OCI-LY7 (cell line): ENCODE data around the gene MKI67. TPM values are rescaled to one million over a fixed set of nuclear protein-coding genes. Genes with fewer than 3 reads are reported as not detected.

ENCODE experiments used
- BruUV-seq: library from RNA; stranded (reverse); fragments of 400-500 nt; replicated peaks from 2 replicates; lab custom pipeline; 2021; lab: Mats Ljungman, UMichigan
- CTCF ChIA-PET: fragments of 300-600 bp; sonication (Branson Sonifier 250); formaldehyde crosslinking; loops from one replicate; lab custom pipeline; 2022; ENCODE audit warnings: antibody characterized with exemption; ENCODE audit not compliant: unreplicated experiment; lab: Charles Lee
- POLR2A ChIA-PET: fragments of 300-600 bp; sonication (Branson Sonifier 250); formaldehyde crosslinking; loops from one replicate; lab custom pipeline; 2022; ENCODE audit warnings: antibody characterized with exemption; lab: Charles Lee
- DNase-seq: peaks from one replicate; pipeline ENCODE4 v3.0.0-alpha.2; 2015; ENCODE audit warnings: low spot score
- H2AFZ ChIP-seq: fragments of 200-600 bp; sonication (generic), shearing (Covaris generic); 2 replicates; pipeline ENCODE4 v1.6.1; 2014; ENCODE audit warnings: mild to moderate bottlenecking, antibody characterized with exemption, low read length, moderate library complexity
- H3K27ac ChIP-seq: fragments of 200-600 bp; sonication (generic); 2 replicates; pipeline ENCODE4 v1.5.1; 2014; ENCODE audit warnings: mixed run types, low read depth, mild to moderate bottlenecking, moderate library complexity, low read length, inconsistent platforms; ENCODE audit not compliant: poor library complexity, severe bottlenecking
- H3K36me3 ChIP-seq: fragments of 200-600 bp; sonication (generic); 2 replicates; pipeline ENCODE4 v1.6.1; 2014; ENCODE audit warnings: mild to moderate bottlenecking, antibody characterized with exemption, low read length, moderate library complexity, mixed read lengths; ENCODE audit not compliant: insufficient read depth
- H3K4me1 ChIP-seq: fragments of 200-600 bp; sonication (generic); 2 replicates; pipeline ENCODE4 v1.5.1; 2014; ENCODE audit warnings: mild to moderate bottlenecking, low read length; ENCODE audit not compliant: insufficient read depth, poor library complexity, severe bottlenecking
- H3K4me2 ChIP-seq: fragments of 200-600 bp; sonication (generic); 2 replicates; pipeline ENCODE4 v1.6.1; 2014; ENCODE audit warnings: mild to moderate bottlenecking, low read length
- H3K4me3 ChIP-seq: fragments of 200-600 bp; sonication (generic); 2 replicates; pipeline ENCODE4 v1.5.1; 2014; ENCODE audit warnings: mild to moderate bottlenecking, low read depth, low read length; ENCODE audit not compliant: poor library complexity, severe bottlenecking
- H3K79me2 ChIP-seq: fragments of 200-600 bp; sonication (generic); 2 replicates; pipeline ENCODE4 v1.6.1; 2016; ENCODE audit warnings: low read depth, mild to moderate bottlenecking, low read length, moderate library complexity, mixed read lengths; ENCODE audit not compliant: insufficient read depth
- H3K9me2 ChIP-seq: fragments of 200-600 bp; sonication (generic); 2 replicates; pipeline ENCODE4 v1.6.1; 2016; ENCODE audit warnings: mild to moderate bottlenecking, low read length, mixed read lengths; ENCODE audit not compliant: insufficient read depth
- H3K9me3 ChIP-seq: fragments of 200-600 bp; sonication (generic); 2 replicates; pipeline ENCODE4 v1.6.1; 2014; ENCODE audit warnings: mild to moderate bottlenecking, mixed run types, low read length, mixed read lengths
- H4K20me1 ChIP-seq: fragments of 200-600 bp; sonication (generic); 2 replicates; pipeline ENCODE4 v1.6.1; 2014; ENCODE audit warnings: mild to moderate bottlenecking, antibody characterized with exemption, low read length, moderate library complexity, mixed read lengths; ENCODE audit not compliant: insufficient read depth
- EZH2phosphoT487 ChIP-seq: fragments of 200-600 bp; sonication (generic); IDR thresholded peaks from 2 replicates; pipeline ENCODE4 v1.6.1; 2018; ENCODE audit warnings: low read depth, borderline replicate concordance, mild to moderate bottlenecking, mixed run types, antibody characterized with exemption, low read length, moderate library complexity, mixed read lengths
- intact Hi-C: fragments of 100-400 bp; cut with micrococcal nuclease; formaldehyde crosslinking; loops from one replicate; pipeline ENCODE4 v1.10.0; 2022; ENCODE audit not compliant: unreplicated experiment
- total RNA-seq, 2 experiments: library from RNA; depleted of rRNA in 1 of 2; stranded (reverse); fragments of >200 nt in 1 of 2; shearing (Covaris generic) in 1 of 2; gene quantifications; 2 replicates each; pipeline ENCODE4 v1.2.3, GENCODE V29; 2014 to 2022
- TF ChIP-seq, protein P1 (sequence below): fragments of 200-600 bp; sonication (generic); conservative IDR thresholded peaks from 2 replicates; pipeline ENCODE4 v1.5.1; 2014; ENCODE audit warnings: mild to moderate bottlenecking, antibody characterized with exemption, low read length, moderate library complexity, mixed read lengths

The MKI67 gene
- total RNA-seq, 2 experiments from 2014 or later: 139 to 192 TPM

DNA sequence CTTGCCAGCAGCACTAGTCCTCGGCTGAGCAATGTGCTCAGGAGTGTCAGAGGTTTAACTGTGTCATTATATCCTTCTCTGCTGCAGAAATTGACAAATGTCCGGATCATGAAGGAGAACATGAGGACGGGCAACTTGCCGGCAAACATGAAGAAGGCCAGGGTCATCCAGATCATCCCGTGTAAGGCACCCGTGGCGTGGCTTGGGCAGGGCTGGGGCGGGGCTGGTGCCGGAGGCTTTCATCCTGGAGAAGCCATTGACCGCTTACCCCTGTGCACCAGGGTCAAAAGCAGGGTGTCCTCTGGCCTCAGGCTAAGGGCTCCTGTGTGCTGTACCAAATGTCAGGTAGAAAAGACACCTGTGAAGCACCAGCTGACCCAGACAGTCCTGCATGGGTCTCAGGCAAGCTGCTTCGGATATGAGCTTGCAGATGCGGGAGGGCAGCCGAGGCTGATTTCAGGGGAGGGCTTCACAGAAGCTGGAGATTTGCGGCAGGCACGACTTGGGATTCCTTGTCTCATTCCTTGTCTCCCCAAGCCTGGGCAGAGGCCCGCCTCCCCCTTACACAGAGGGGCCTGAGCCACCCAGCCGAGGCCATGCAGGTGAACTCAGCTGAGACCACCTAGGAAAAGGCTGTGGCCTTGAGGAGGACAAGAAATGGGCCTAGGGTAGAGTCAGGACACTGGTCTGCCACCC lies 55.4 kb downstream of the MKI67 start:
- no peaks in the 10 kb centered on the region for H3K9me2 ChIP-seq
- CTCF ChIA-PET: no interaction called here
- H3K4me3 ChIP-seq: no peak overlapping the region
- DNase-seq: no peak
- no TSS peak for BruUV-seq
- no peak for TF ChIP-seq EZH2phosphoT487
- TF ChIP-seq, protein P1, sequence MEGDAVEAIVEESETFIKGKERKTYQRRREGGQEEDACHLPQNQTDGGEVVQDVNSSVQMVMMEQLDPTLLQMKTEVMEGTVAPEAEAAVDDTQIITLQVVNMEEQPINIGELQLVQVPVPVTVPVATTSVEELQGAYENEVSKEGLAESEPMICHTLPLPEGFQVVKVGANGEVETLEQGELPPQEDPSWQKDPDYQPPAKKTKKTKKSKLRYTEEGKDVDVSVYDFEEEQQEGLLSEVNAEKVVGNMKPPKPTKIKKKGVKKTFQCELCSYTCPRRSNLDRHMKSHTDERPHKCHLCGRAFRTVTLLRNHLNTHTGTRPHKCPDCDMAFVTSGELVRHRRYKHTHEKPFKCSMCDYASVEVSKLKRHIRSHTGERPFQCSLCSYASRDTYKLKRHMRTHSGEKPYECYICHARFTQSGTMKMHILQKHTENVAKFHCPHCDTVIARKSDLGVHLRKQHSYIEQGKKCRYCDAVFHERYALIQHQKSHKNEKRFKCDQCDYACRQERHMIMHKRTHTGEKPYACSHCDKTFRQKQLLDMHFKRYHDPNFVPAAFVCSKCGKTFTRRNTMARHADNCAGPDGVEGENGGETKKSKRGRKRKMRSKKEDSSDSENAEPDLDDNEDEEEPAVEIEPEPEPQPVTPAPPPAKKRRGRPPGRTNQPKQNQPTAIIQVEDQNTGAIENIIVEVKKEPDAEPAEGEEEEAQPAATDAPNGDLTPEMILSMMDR: no peak
- peaks cover 12% of the 10 kb centered on the region for H3K4me1 ChIP-seq
- no peak overlapping the region for H2AFZ ChIP-seq
- intact Hi-C loops: no loop called here
- no peaks in the 10 kb centered on the region for H4K20me1 ChIP-seq
- H3K36me3 ChIP-seq: peaks cover 29% of the 10 kb centered on the region
- POLR2A ChIA-PET: no interaction called here
- H3K27ac ChIP-seq: no peak overlapping the region
- no peaks in the 10 kb centered on the region for H3K79me2 ChIP-seq
- H3K4me2 ChIP-seq: no peak overlapping the region
- no peaks in the 10 kb centered on the region for H3K9me3 ChIP-seq

DNA sequence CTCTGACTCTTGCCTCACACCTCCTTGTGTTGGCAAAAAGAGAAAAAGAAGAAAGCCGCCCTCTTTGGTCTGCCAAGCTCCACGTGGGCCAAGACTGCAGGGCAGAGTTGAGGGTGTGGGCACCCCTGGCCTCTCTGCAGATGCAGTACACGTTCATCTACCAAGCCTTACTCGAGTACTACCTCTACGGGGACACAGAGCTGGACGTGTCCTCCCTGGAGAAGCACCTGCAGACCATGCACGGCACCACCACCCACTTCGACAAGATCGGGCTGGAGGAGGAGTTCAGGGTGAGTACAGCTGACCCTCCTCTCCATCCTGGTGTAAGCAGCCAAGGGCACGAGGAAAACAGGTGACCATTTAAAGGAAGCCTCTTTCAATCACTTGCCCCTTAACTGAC lies 56.1 kb downstream of the MKI67 start:
- no peak overlapping the region for H3K4me3 ChIP-seq
- intact Hi-C loops: no loop called here
- H3K4me2 ChIP-seq: no peak overlapping the region
- CTCF ChIA-PET: interaction anchor here (1.4 kb wide), 1 partner anchor 354 kb away, joined by 5 read pairs; no protein-coding TSS in a partner anchor
- no peak overlapping the region for H3K27ac ChIP-seq
- POLR2A ChIA-PET: no interaction called here
- DNase-seq: no peak
- H3K36me3 ChIP-seq: peaks cover 29% of the 10 kb centered on the region
- no peaks in the 10 kb centered on the region for H3K9me2 ChIP-seq
- no peaks in the 10 kb centered on the region for H3K79me2 ChIP-seq
- no TSS peak for BruUV-seq
- peaks cover 19% of the 10 kb centered on the region for H3K4me1 ChIP-seq
- no peak overlapping the region for H2AFZ ChIP-seq
- H3K9me3 ChIP-seq: no peaks in the 10 kb centered on the region
- no peak for TF ChIP-seq EZH2phosphoT487
- TF ChIP-seq, protein P1: no peak
- peaks cover 6% of the 10 kb centered on the region; the same call in 1 of the 2 replicates for H4K20me1 ChIP-seq
